K562 (cell line): ENCODE measurements around the gene PATL2. TPM values are rescaled to one million over a fixed set of nuclear protein-coding genes. Genes with fewer than 3 reads are reported as not detected.

ENCODE experiments used
- ATAC-seq: fragments of 200-7000 bp; cut with Tn5 transposase; 3 replicates; pipeline ENCODE4 v1.9.1; 2020; ENCODE audit warnings: moderate library complexity
- BruUV-seq: library from RNA; stranded (reverse); fragments of 400-500 nt; replicated peaks from 2 replicates; lab custom pipeline; 2021; lab: Mats Ljungman, UMichigan
- CTCF ChIA-PET: fragments of 300-600 bp; formaldehyde crosslinking; extraction: SDS; loops from one replicate; lab custom pipeline; 2021; ENCODE audit warnings: low intra/inter-chr PET ratio; lab: Yijun Ruan, JAX
- POLR2A ChIA-PET: fragments of 300-600, 350-650 bp; sonication (Branson Sonifier 250); formaldehyde crosslinking; extraction: SDS; loops from one replicate; lab custom pipeline; 2021; ENCODE audit warnings: antibody characterized with exemption, inconsistent platforms; lab: Yijun Ruan, JAX
- DNase-seq, 4 experiments: peaks; one replicate each; pipeline versions ENCODE4 v3.0.0 to v3.0.0-alpha.2; 2011 to 2018; ENCODE audit warnings: low spot score in 3 of 4, mixed read lengths in 3 of 4; ENCODE audit errors: extremely low read depth in 1 of 4
- FAIRE-seq: peaks from 2 replicates; lab custom pipeline; 2011; peaks lifted over from hg19 to GRCh38; lab: Jason Lieb, UNC
- H2AFZ ChIP-seq: 2 replicates; pipeline ENCODE4 v1.6.0; 2011; ENCODE audit warnings: low read depth, low read length, control low read depth, inconsistent platforms
- H3K27ac ChIP-seq: fragments of 200-600 bp; 3 replicates; pipeline ENCODE4 v1.8.0; 2011; ENCODE audit warnings: low read depth, mild to moderate bottlenecking, control low read depth, inconsistent platforms, low read length, moderate library complexity, mixed read lengths; ENCODE audit errors: extremely low read depth
- H3K27me3 ChIP-seq, 2 experiments: fragments of 300-600 bp in 1 of 2; 2 replicates in 1 of 2; 3 replicates in 1 of 2; pipeline versions ENCODE4 v1.6.0 to v1.8.0; 2011; ENCODE audit warnings: inconsistent platforms in 2 of 2, low read length in 2 of 2, mild to moderate bottlenecking in 1 of 2, mixed read lengths in 1 of 2, moderate library complexity in 1 of 2; ENCODE audit not compliant: control insufficient read depth in 2 of 2, insufficient read depth in 2 of 2
- H3K36me3 ChIP-seq: fragments of 300-600 bp; 3 replicates; pipeline ENCODE4 v1.8.0; 2011; ENCODE audit warnings: mild to moderate bottlenecking, low read length, inconsistent platforms; ENCODE audit not compliant: control insufficient read depth, insufficient read depth
- H3K4me1 ChIP-seq, 2 experiments: fragments of 200-600 bp in 1 of 2; replicated peaks in 1 of 2; 2 replicates in 1 of 2; 3 replicates in 1 of 2; pipeline versions ENCODE4 v1.5.1 to v1.8.0; 2011; ENCODE audit warnings: inconsistent platforms in 2 of 2, low read length in 2 of 2, mild to moderate bottlenecking in 1 of 2, mixed read lengths in 1 of 2, moderate library complexity in 1 of 2; ENCODE audit not compliant: control insufficient read depth in 2 of 2, insufficient read depth in 2 of 2
- H3K4me2 ChIP-seq: 2 replicates; pipeline ENCODE4 v1.6.1; 2011; ENCODE audit warnings: low read length, control low read depth, inconsistent platforms, mixed read lengths; ENCODE audit not compliant: insufficient read depth
- H3K4me3 ChIP-seq: fragments of 200-600 bp; sonication (generic), shearing (Covaris generic); 2 replicates; pipeline ENCODE4 v1.5.1; 2016; ENCODE audit warnings: control low read depth, inconsistent platforms
- H3K79me2 ChIP-seq: fragments of 200-600 bp; 3 replicates; pipeline ENCODE4 v1.8.0; 2011; ENCODE audit warnings: low read length, inconsistent platforms; ENCODE audit not compliant: control insufficient read depth, insufficient read depth
- H3K9ac ChIP-seq, 2 experiments: 2 replicates each; pipeline versions ENCODE4 v1.6.0 to v1.6.1; 2011; ENCODE audit warnings: low read depth in 2 of 2, low read length in 2 of 2, control low read depth in 1 of 2, inconsistent platforms in 1 of 2, mild to moderate bottlenecking in 1 of 2, mixed read lengths in 1 of 2; ENCODE audit not compliant: insufficient read depth in 1 of 2
- H3K9me1 ChIP-seq: one replicate; pipeline ENCODE4 v1.6.0; 2011; ENCODE audit warnings: inconsistent platforms, mild to moderate bottlenecking, low read length, moderate library complexity; ENCODE audit not compliant: control insufficient read depth, insufficient read depth
- H3K9me3 ChIP-seq: replicated peaks from 2 replicates; pipeline ENCODE4 v1.5.1; 2011; ENCODE audit warnings: low read depth, low read length, inconsistent platforms; ENCODE audit not compliant: control insufficient read depth, insufficient read depth
- H4K20me1 ChIP-seq: replicated peaks from 2 replicates; pipeline ENCODE4 v1.6.1; 2011; ENCODE audit warnings: low read length, inconsistent platforms, mixed read lengths; ENCODE audit not compliant: control insufficient read depth, insufficient read depth
- C11orf30 ChIP-seq: fragments of 450-650 bp; IDR thresholded peaks from 2 replicates; pipeline ENCODE4 v1.6.1; 2016; ENCODE audit warnings: low read depth, mild to moderate bottlenecking
- CHD1 ChIP-seq: fragments of 200-600 bp; sonication (generic); IDR thresholded peaks from one replicate; pipeline ENCODE4 v1.6.1; 2012; ENCODE audit warnings: mild to moderate bottlenecking, moderate library complexity, low read length, inconsistent platforms
- HMG20A ChIP-seq: fragments of 450-650 bp; formaldehyde crosslinking; conservative IDR thresholded peaks from 2 replicates; pipeline ENCODE4 v1.4.0; 2020; ENCODE audit warnings: mild to moderate bottlenecking, mixed read lengths
- JUN ChIP-seq, 2 experiments: sonication (generic) in 1 of 2; formaldehyde crosslinking in 1 of 2; IDR thresholded peaks; 2 replicates each; pipeline versions ENCODE4 v1.6.1 to v1.8.0; 2012 to 2022; ENCODE audit warnings: borderline replicate concordance in 2 of 2, mild to moderate bottlenecking in 2 of 2, improper control_type of control experiment in 1 of 2, low read depth in 1 of 2, low read length in 1 of 2, missing genetic modification reagents in 1 of 2
- MECOM ChIP-seq: fragments of 250-450 bp; sonication (Bioruptor Pico); IDR thresholded peaks from 2 replicates; pipeline ENCODE4 v1.8.0; 2022; ENCODE audit warnings: inconsistent platforms
- NR4A1 ChIP-seq, 2 experiments: fragments of 250-450 bp in 1 of 2; fragments of 450-650 bp in 1 of 2; sonication (Bioruptor Pico) in 1 of 2; IDR thresholded peaks; 2 replicates each; pipeline versions ENCODE4 v1.4.0 to v1.6.1; 2016 to 2020; ENCODE audit warnings: mild to moderate bottlenecking in 2 of 2, missing compliant biosample characterization in 1 of 2, missing genetic modification characterization in 1 of 2, moderate library complexity in 1 of 2
- PCBP2 ChIP-seq: fragments of 200-400 bp; formaldehyde crosslinking; IDR thresholded peaks from 2 replicates; pipeline ENCODE4 v1.6.1; 2018; ENCODE audit warnings: low read length, low read depth, mild to moderate bottlenecking, moderate library complexity; ENCODE audit not compliant: poor library complexity, severe bottlenecking
- POLR2A ChIP-seq: fragments of 450-650 bp; conservative IDR thresholded peaks from 2 replicates; pipeline ENCODE4 v1.6.1; 2016
- SMAD3 ChIP-seq: fragments of 450-650 bp; formaldehyde crosslinking; conservative IDR thresholded peaks from 2 replicates; pipeline ENCODE4 v1.4.0; 2020; ENCODE audit warnings: mild to moderate bottlenecking
- THRA ChIP-seq: fragments of 450-650 bp; IDR thresholded peaks from 2 replicates; pipeline ENCODE4 v1.6.1; 2017; ENCODE audit warnings: mild to moderate bottlenecking, moderate library complexity
- XRCC4 ChIP-seq: IDR thresholded peaks from one replicate; pipeline ENCODE4 v1.6.1; 2011; ENCODE audit not compliant: insufficient read depth, insufficient read length; ENCODE audit errors: extremely low read depth
- WGBS: fragments of 100-300 bp; shearing (Covaris generic); methylation state at CpG from one replicate; pipeline ENCODE4 v1.1.6; 2016; ENCODE audit warnings: low coverage, mixed read lengths; ENCODE audit not compliant: insufficient coverage; ENCODE audit errors: missing lambda C conversion rate; 5-methylcytosine and 5-hydroxymethylcytosine counted together
- in situ Hi-C: fragments of 300-500 bp; cut with MboI; formaldehyde crosslinking; loops from 4 replicates; pipeline ENCODE4 v1.15.0; 2018; ENCODE audit warnings: inconsistent platforms, mixed read lengths
- intact Hi-C: fragments of 100-400 bp; cut with micrococcal nuclease; formaldehyde crosslinking; loops from 2 replicates; pipeline ENCODE4 v1.14.2; 2022
- polyA plus RNA-seq, 8 experiments: library from polyadenylated mRNA; depleted of rRNA in 4 of 8; stranded (reverse) in 5 of 8; unstranded in 3 of 8; fragments of >200 nt; fragmentation: Nextera tagmentation in 2 of 8; fragmentation: Illumina TruSeq in 1 of 8; extraction: Ambion mirVana in 2 of 8; extraction: Trizol in 1 of 8; gene quantifications; 2 replicates each; pipeline versions ENCODE4 v1.2.1 to v1.2.3, GENCODE V29; 2011 to 2014; ENCODE audit warnings: inconsistent platforms in 1 of 8, missing spikeins in 1 of 8
- total RNA-seq, 7 experiments: library from RNA; depleted of rRNA in 6 of 7; stranded (reverse); fragments of >200 nt in 6 of 7; fragmentation: Illumina TruSeq in 2 of 7; extraction: Trizol in 2 of 7; gene quantifications; 2 replicates each; pipeline versions ENCODE4 v1.2.1 to v1.2.3, GENCODE V29; 2011 to 2021; ENCODE audit warnings: low replicate concordance in 1 of 7

PATL2 gene
- total and polyA plus RNA-seq, 9 of the 15 experiments (the other 6 are each of a cell fraction or from before 2014, with no cell fraction given): 0.42 to 1.1 (median 0.86) TPM

GRCh38 chr15:44736181-44736765, 25.1 kb upstream of the PATL2 start, which contains the start of gene TRIM69:
TSS of gene TRIM69 (plus strand) at chr15:44736528. CDS start at chr15:44736705, 177 bp downstream.
- Histone ChIP-seq H3K9me3 (no peaks in the 10 kb centered on the region), H3K9me1 (no peaks in the 10 kb centered on the region), H2AFZ (peak within 1 kb of the TSS; percentile 99), H3K4me3 (no peak within 1 kb of the TSS), H3K4me1 (peaks cover 6 to 18% of the 10 kb centered on the region in 2 experiments; a peak in 4 of 5 replicates), H4K20me1 (no peaks in the 10 kb centered on the region), H3K27me3 (no peaks in the 10 kb centered on the region), H3K27ac (peak within 1 kb of the TSS; percentile 74), H3K9ac (peak within 1 kb of the TSS in 1 of 2 experiments; percentile 59; a peak in 2 of 4 replicates), H3K79me2 (no peaks in the 10 kb centered on the region), H3K4me2 (peak within 1 kb of the TSS; percentile 69), H3K36me3 (no peaks in the 10 kb centered on the region)
- intact Hi-C loops (no loop called here), in situ Hi-C loops (loop anchor here (5.0 kb wide), 1 partner anchor 154 kb away; no protein-coding TSS in a partner anchor)
- no peak for FAIRE-seq
- no TSS peak for BruUV-seq
- POLR2A ChIA-PET: interaction anchor here (0.5 to 4.6 kb wide), 14 partner anchors 10 to 981 kb away, joined by 3 to 44 read pairs (median 5); partner anchors contain the start of genes B2M, PATL2 and SPG11
- DNase-seq: no peak
- 72% methylated on average over 3 of the region's 3 CpGs for WGBS
- no peak for TF ChIP-seq HMG20A (CRISPR knock-in tag)
- no peak for TF ChIP-seq PCBP2
- TF ChIP-seq MECOM: no peak
- no peak for TF ChIP-seq JUN (IDR thresholded peaks at IDR 0.05; ENCODE audit: borderline replicate concordance, low read depth, low read length)
- TF ChIP-seq JUN (CRISPR knock-in tag; IDR thresholded peaks at IDR 0.05; ENCODE audit: borderline replicate concordance): no peak
- no peak for TF ChIP-seq XRCC4
- TF ChIP-seq THRA: no peak
- no peak for TF ChIP-seq C11orf30
- TF ChIP-seq SMAD3 (CRISPR knock-in tag): no peak
- no peak for TF ChIP-seq NR4A1 (CRISPR knock-in tag; IDR thresholded peaks at IDR 0.05)
- no peak for TF ChIP-seq NR4A1 (tag; IDR thresholded peaks at IDR 0.05)
- TF ChIP-seq POLR2A: no peak
- TF ChIP-seq CHD1: no peak
- no peak for ATAC-seq
- CTCF ChIA-PET: no interaction called here
